HCT116 (cell line): Measurements from ENCODE around the gene LRBA. TPM values are rescaled to one million over a fixed set of nuclear protein-coding genes. Genes with fewer than 3 reads are reported as not detected.

Experiments
- ATAC-seq: fragments of 200-7000 bp; cut with Tn5 transposase; 2 replicates; pipeline ENCODE4 v1.9.1; 2020; ENCODE audit warnings: mild to moderate bottlenecking, moderate library complexity
- BruUV-seq: library from RNA; stranded (reverse); fragments of 400-500 nt; replicated peaks from 2 replicates; lab custom pipeline; 2021; lab: Mats Ljungman, UMichigan
- CTCF ChIA-PET: fragments of 300-600 bp; sonication (Branson Sonifier 250); formaldehyde crosslinking; loops from one replicate; lab custom pipeline; 2021; ENCODE audit warnings: antibody characterized with exemption; lab: Charles Lee
- POLR2A ChIA-PET: fragments of 300-600, 350-600 bp; sonication (Branson Sonifier 250); formaldehyde crosslinking; loops from one replicate; lab custom pipeline; 2021; ENCODE audit warnings: antibody characterized with exemption; lab: Charles Lee
- RAD21 ChIA-PET, 2 experiments: fragments of 300-600 bp; sonication (Branson Sonifier 250); formaldehyde crosslinking; loops; one replicate each; lab custom pipeline; 2023; ENCODE audit warnings: low total read pairs in 2 of 2; ENCODE audit not compliant: uncharacterized antibody in 2 of 2, unreplicated experiment in 2 of 2, low non-redundant PET in 1 of 2; lab: Charles Lee
- DNase-seq: peaks from one replicate; pipeline ENCODE4 v3.0.0-alpha.2; 2010; ENCODE audit warnings: low read depth, low spot score
- H2AFZ ChIP-seq: fragments of 200-600 bp; shearing (Covaris generic), sonication (generic); 2 replicates; pipeline ENCODE4 v1.6.1; 2017; ENCODE audit warnings: low read depth, mixed run types, mixed read lengths, antibody characterized with exemption, low read length; ENCODE audit not compliant: poor library complexity, severe bottlenecking
- H3K27ac ChIP-seq: 2 replicates; pipeline ENCODE4 v1.5.1; 2012; ENCODE audit warnings: low read depth, low read length
- H3K27me3 ChIP-seq: fragments of 200-600 bp; sonication (generic); 2 replicates; pipeline ENCODE4 v1.6.1; 2016; ENCODE audit warnings: mixed run types, low read length, mixed read lengths; ENCODE audit not compliant: insufficient read depth
- H3K36me3 ChIP-seq, 2 experiments: fragments of 200-500 bp in 1 of 2; fragments of 200-600 bp in 1 of 2; sonication (Bioruptor generic) in 1 of 2; sonication (generic) in 1 of 2; 2 replicates each; pipeline versions ENCODE4 v1.5.1 to v1.6.1; 2014 to 2016; ENCODE audit warnings: low read length in 2 of 2, inconsistent platforms in 1 of 2, mixed read lengths in 1 of 2, mixed run types in 1 of 2; ENCODE audit not compliant: insufficient read depth in 2 of 2, control insufficient read depth in 1 of 2
- H3K4me1 ChIP-seq, 2 experiments: fragments of 200-600 bp in 1 of 2; sonication (generic) in 1 of 2; 2 replicates each; pipeline versions ENCODE4 v1.5.1 to v1.6.1; 2012 to 2017; ENCODE audit warnings: low read length in 2 of 2, inconsistent platforms in 1 of 2, mild to moderate bottlenecking in 1 of 2, mixed read lengths in 1 of 2, mixed run types in 1 of 2, moderate library complexity in 1 of 2; ENCODE audit not compliant: insufficient read depth in 2 of 2, control insufficient read depth in 1 of 2
- H3K4me2 ChIP-seq: fragments of 200-600 bp; sonication (generic); 2 replicates; pipeline ENCODE4 v1.6.1; 2017; ENCODE audit warnings: mixed run types, low read length, mixed read lengths
- H3K4me3 ChIP-seq, 2 experiments: fragments of 200-600 bp in 1 of 2; sonication (generic) in 1 of 2; replicated peaks in 1 of 2; 2 replicates each; pipeline ENCODE4 v1.5.1; 2011 to 2016; ENCODE audit warnings: low read length in 2 of 2, control low read depth in 1 of 2, low read depth in 1 of 2, mild to moderate bottlenecking in 1 of 2, mixed read lengths in 1 of 2, mixed run types in 1 of 2
- H3K79me2 ChIP-seq: fragments of 200-600 bp; sonication (generic); 2 replicates; pipeline ENCODE4 v1.6.1; 2017; ENCODE audit warnings: mild to moderate bottlenecking, mixed run types, low read length, moderate library complexity, mixed read lengths; ENCODE audit not compliant: insufficient read depth
- H3K9ac ChIP-seq: fragments of 200-600 bp; sonication (generic); 2 replicates; pipeline ENCODE4 v1.6.1; 2016; ENCODE audit warnings: low read length, mixed read lengths
- H3K9me2 ChIP-seq: fragments of 200-600 bp; sonication (generic), shearing (Covaris generic); 2 replicates; pipeline ENCODE4 v1.6.1; 2017; ENCODE audit warnings: mixed run types, mild to moderate bottlenecking, moderate library complexity; ENCODE audit not compliant: insufficient read depth
- H3K9me3 ChIP-seq, 2 experiments: fragments of 200-500 bp in 1 of 2; fragments of 200-600 bp in 1 of 2; sonication (Bioruptor generic) in 1 of 2; sonication (generic) in 1 of 2; 2 replicates each; pipeline ENCODE4 v1.6.1; 2014 to 2017; ENCODE audit warnings: low read length in 2 of 2, mixed read lengths in 2 of 2, inconsistent platforms in 1 of 2, low read depth in 1 of 2, mild to moderate bottlenecking in 1 of 2, mixed run types in 1 of 2, moderate library complexity in 1 of 2; ENCODE audit not compliant: control insufficient read depth in 1 of 2, insufficient read depth in 1 of 2
- H4K20me1 ChIP-seq: fragments of 200-600 bp; sonication (generic), shearing (Covaris generic); 2 replicates; pipeline ENCODE4 v1.6.1; 2017; ENCODE audit warnings: mixed run types, mild to moderate bottlenecking, moderate library complexity; ENCODE audit not compliant: insufficient read depth
- CBX3 ChIP-seq: IDR thresholded peaks from 2 replicates; pipeline ENCODE4 v1.6.1; 2012; ENCODE audit warnings: low read depth
- CEBPB ChIP-seq: IDR thresholded peaks from 2 replicates; pipeline ENCODE4 v1.6.1; 2012; ENCODE audit warnings: low read depth
- EGR1 ChIP-seq: IDR thresholded peaks from 2 replicates; pipeline ENCODE4 v1.6.1; 2012; ENCODE audit warnings: low read depth
- ELF1 ChIP-seq: IDR thresholded peaks from 2 replicates; pipeline ENCODE4 v1.6.1; 2012; ENCODE audit warnings: low read depth, borderline replicate concordance
- EZH2 ChIP-seq: fragments of 200-600 bp; sonication (generic); IDR thresholded peaks from 2 replicates; pipeline ENCODE4 v1.6.1; 2017; ENCODE audit warnings: antibody characterized with exemption, mixed run types
- EZH2phosphoT487 ChIP-seq: fragments of 200-600 bp; IDR thresholded peaks from 2 replicates; pipeline ENCODE4 v1.6.1; 2018; ENCODE audit warnings: antibody characterized with exemption, borderline replicate concordance
- FOSL1 ChIP-seq: IDR thresholded peaks from 2 replicates; pipeline ENCODE4 v1.6.1; 2012; ENCODE audit warnings: low read depth
- JUND ChIP-seq: IDR thresholded peaks from 2 replicates; pipeline ENCODE4 v1.6.1; 2012
- POLR2A ChIP-seq: IDR thresholded peaks from 2 replicates; pipeline ENCODE4 v1.7.0; 2011; ENCODE audit warnings: borderline replicate concordance; ENCODE audit not compliant: insufficient read depth, insufficient read length; ENCODE audit errors: extremely low read depth
- POLR2AphosphoS5 ChIP-seq: IDR thresholded peaks from 2 replicates; pipeline ENCODE4 v1.6.1; 2011; ENCODE audit warnings: mild to moderate bottlenecking, low read depth, low read length, moderate library complexity
- RAD21 ChIP-seq: IDR thresholded peaks from 2 replicates; pipeline ENCODE4 v1.6.1; 2012; ENCODE audit warnings: low read depth, mild to moderate bottlenecking
- SIN3A ChIP-seq: IDR thresholded peaks from 2 replicates; pipeline ENCODE4 v1.6.1; 2012; ENCODE audit warnings: low read depth
- SRF ChIP-seq: IDR thresholded peaks from 2 replicates; pipeline ENCODE4 v1.6.1; 2012; ENCODE audit warnings: low read depth
- TCF7L2 ChIP-seq: IDR thresholded peaks from 2 replicates; pipeline ENCODE4 v1.7.0; 2011; ENCODE audit warnings: borderline replicate concordance, inconsistent platforms; ENCODE audit not compliant: insufficient read depth, insufficient read length; ENCODE audit errors: extremely low read depth
- YY1 ChIP-seq: IDR thresholded peaks from 2 replicates; pipeline ENCODE4 v1.6.1; 2011; ENCODE audit warnings: low read length, low read depth, moderate library complexity, mild to moderate bottlenecking; ENCODE audit not compliant: insufficient replicate concordance; ENCODE audit errors: extremely low read depth
- ZFX ChIP-seq: fragments of 450-650 bp; IDR thresholded peaks from 2 replicates; pipeline ENCODE4 v1.6.1; 2017
- ZNF274 ChIP-seq: fragments of 200-500 bp; sonication (Bioruptor generic); IDR thresholded peaks from 2 replicates; pipeline ENCODE4 v1.6.1; 2014; ENCODE audit warnings: mild to moderate bottlenecking, low read depth, low read length, inconsistent platforms
- intact Hi-C: fragments of 100-400 bp; cut with micrococcal nuclease; formaldehyde crosslinking; loops from 2 replicates; pipeline ENCODE4 v1.10.0; 2022
- total RNA-seq: library from RNA; stranded (reverse); gene quantifications from one replicate; pipeline ENCODE4 v1.2.1, GENCODE V29; 2021; ENCODE audit not compliant: unreplicated experiment
- TF ChIP-seq, protein P1 (sequence below): IDR thresholded peaks from 2 replicates; pipeline ENCODE4 v1.6.1; 2011; ENCODE audit warnings: mild to moderate bottlenecking, low read length, moderate library complexity; ENCODE audit not compliant: insufficient replicate concordance; ENCODE audit errors: extremely low read depth
- TF ChIP-seq, protein P2 (sequence below): IDR thresholded peaks from 2 replicates; pipeline ENCODE4 v1.6.1; 2012

LRBA gene
- total RNA-seq, 1 experiment from 2014 or later, result 79.8 TPM

DNA sequence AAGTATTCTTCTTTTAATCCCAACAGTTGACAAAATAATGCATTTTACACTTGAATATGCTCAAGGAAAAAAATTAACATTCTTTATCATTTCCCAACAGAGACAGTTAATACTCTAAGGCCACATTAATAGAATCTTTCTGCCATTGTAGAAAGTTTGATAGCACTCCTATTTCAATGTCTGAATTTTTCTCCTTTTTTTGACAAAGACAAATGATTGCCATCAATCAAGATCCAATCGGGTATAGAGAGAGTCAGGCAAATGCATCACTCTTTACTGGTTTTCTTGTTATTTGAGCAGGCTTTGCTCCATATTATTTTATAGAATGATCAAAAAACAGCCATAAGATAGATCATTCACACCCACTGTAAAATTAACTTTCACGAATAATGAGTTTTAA lies 387.0 kb downstream of the LRBA start:
- intact Hi-C loops, result no loop called here
- H3K79me2 ChIP-seq, result no peaks in the 10 kb centered on the region
- H3K4me2 ChIP-seq, result no peak overlapping the region
- ChIA-PET CTCF (no interaction called here), RAD21 (no interaction called here), POLR2A (no interaction called here)
- peaks cover 0 to 5% of the 10 kb centered on the region in 2 experiments; a peak in 1 of 4 replicates for H3K9me3 ChIP-seq
- H3K9ac ChIP-seq, result no peak overlapping the region
- H3K27me3 ChIP-seq, result no peaks in the 10 kb centered on the region
- H3K4me3 ChIP-seq, result no peak overlapping the region
- no peak for ATAC-seq
- TF ChIP-seq POLR2AphosphoS5 (no peak), CBX3 (no peak), ZFX (no peak), SRF (no peak)
- TF ChIP-seq, protein P1, sequence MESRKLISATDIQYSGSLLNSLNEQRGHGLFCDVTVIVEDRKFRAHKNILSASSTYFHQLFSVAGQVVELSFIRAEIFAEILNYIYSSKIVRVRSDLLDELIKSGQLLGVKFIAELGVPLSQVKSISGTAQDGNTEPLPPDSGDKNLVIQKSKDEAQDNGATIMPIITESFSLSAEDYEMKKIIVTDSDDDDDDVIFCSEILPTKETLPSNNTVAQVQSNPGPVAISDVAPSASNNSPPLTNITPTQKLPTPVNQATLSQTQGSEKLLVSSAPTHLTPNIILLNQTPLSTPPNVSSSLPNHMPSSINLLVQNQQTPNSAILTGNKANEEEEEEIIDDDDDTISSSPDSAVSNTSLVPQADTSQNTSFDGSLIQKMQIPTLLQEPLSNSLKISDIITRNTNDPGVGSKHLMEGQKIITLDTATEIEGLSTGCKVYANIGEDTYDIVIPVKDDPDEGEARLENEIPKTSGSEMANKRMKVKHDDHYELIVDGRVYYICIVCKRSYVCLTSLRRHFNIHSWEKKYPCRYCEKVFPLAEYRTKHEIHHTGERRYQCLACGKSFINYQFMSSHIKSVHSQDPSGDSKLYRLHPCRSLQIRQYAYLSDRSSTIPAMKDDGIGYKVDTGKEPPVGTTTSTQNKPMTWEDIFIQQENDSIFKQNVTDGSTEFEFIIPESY, result no peak
- H3K9me2 ChIP-seq, result no peaks in the 10 kb centered on the region
- no TSS peak for BruUV-seq
- DNase-seq, result no peak
- no peak overlapping the region for H2AFZ ChIP-seq
- H3K36me3 ChIP-seq, result no peaks in the 10 kb centered on the region
- H3K4me1 ChIP-seq, result no peaks in the 10 kb centered on the region
- no peaks in the 10 kb centered on the region for H4K20me1 ChIP-seq
- H3K27ac ChIP-seq, result no peak overlapping the region

DNA sequence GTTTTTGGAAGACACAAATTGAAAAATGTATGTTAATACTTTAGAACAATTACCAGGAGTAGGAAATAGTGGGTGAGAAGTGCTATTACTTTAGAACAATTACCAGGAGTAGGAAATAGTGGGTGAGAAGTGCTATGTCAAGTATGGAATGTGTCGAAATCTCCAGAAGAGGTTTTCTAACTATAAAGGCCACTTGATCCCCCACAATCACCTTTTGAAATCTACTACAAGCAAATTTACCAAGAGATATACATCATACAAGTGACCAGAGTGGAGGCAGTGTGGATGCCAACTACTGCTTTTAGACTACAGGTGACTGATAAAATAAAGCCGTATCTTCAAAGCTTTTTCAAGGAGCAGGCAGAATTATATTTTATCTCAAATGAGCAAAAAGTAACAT lies 390.1 kb downstream of the LRBA start:
- ChIA-PET CTCF (no interaction called here), RAD21 (no interaction called here), POLR2A (no interaction called here)
- Histone ChIP-seq H3K4me2 (no peak overlapping the region), H3K27ac (no peak overlapping the region), H4K20me1 (no peaks in the 10 kb centered on the region), H3K36me3 (no peaks in the 10 kb centered on the region), H3K4me3 (no peak overlapping the region), H2AFZ (no peak overlapping the region), H3K79me2 (no peaks in the 10 kb centered on the region), H3K9me2 (no peaks in the 10 kb centered on the region), H3K27me3 (no peaks in the 10 kb centered on the region), H3K9me3 (no peaks in the 10 kb centered on the region), H3K4me1 (no peaks in the 10 kb centered on the region), H3K9ac (no peak overlapping the region)
- intact Hi-C loops, result no loop called here
- BruUV-seq, result no TSS peak
- ATAC-seq (no peak), DNase-seq (no peak)
- TF ChIP-seq ELF1 (no peak), CEBPB (no peak), ZNF274 (no peak), YY1 (no peak), EZH2phosphoT487 (no peak), ZFX (no peak), RAD21 (no peak), SIN3A (no peak), JUND (no peak), CBX3 (no peak), EGR1 (no peak), POLR2AphosphoS5 (no peak), EZH2 (no peak), POLR2A (no peak), FOSL1 (no peak), TCF7L2 (no peak)
- TF ChIP-seq, protein P1, result no peak
- TF ChIP-seq, protein P2, sequence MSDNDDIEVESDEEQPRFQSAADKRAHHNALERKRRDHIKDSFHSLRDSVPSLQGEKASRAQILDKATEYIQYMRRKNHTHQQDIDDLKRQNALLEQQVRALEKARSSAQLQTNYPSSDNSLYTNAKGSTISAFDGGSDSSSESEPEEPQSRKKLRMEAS, result no peak
